Measurements from ENCODE around the gene ATXN7L3B. TPM values are rescaled to one million over a fixed set of nuclear protein-coding genes. Genes with fewer than 3 reads are reported as not detected.

ATXN7L3B gene
- total and polyA plus RNA-seq, 2 donors (not counting 1 experiment from before 2014, with no cell fraction given), result 23.0 to 30.5 TPM

DNA sequence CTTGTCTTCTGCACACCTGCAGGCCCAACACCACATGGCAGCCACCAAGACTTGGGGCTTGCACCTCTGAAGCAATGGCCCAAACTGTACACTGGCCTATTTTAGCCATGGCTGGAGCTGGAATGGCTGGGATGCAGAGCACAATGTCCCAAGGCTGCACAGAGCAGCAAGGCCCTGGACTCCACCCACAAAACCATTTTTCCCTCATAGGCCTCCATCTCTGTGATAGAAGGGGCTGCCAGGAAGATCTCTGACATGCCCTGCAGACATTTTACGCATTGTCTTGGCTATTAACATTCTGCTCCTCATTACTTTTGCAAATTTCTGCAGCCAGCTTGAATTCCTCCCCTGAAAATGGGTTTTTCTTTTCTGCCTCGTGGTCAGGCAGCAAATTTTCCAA, 22.1 kb downstream of the ATXN7L3B start:
- Histone ChIP-seq H3K27me3 (ENCODE audit: control insufficient read depth, insufficient read depth, low read length) (no peaks in the 10 kb centered on the region), H3K4me1 (ENCODE audit: control insufficient read depth, extremely low read depth, insufficient read depth, low read length) (no peaks in the 10 kb centered on the region), H4K20me1 (ENCODE audit: control insufficient read depth, extremely low read depth, insufficient read depth, low read length) (no peaks in the 10 kb centered on the region), H3K9me3 (ENCODE audit: control insufficient read depth, insufficient read depth, low read depth, low read length) (no peaks in the 10 kb centered on the region), H3K9ac (ENCODE audit: insufficient read depth, low read length) (no peak overlapping the region), H3K4me3 (replicated peaks in 1 of 4; ENCODE audit: control extremely low read depth in 1 of 4, insufficient read depth in 1 of 4, low read depth in 3 of 4, low read length in 4 of 4) (no peak overlapping the region), H2AFZ (ENCODE audit: low read length) (no peak overlapping the region), H3K27ac (ENCODE audit: insufficient read depth, low read length) (no peak overlapping the region), H3K79me2 (ENCODE audit: control insufficient read depth, insufficient read depth, low read length) (no peaks in the 10 kb centered on the region), H3K4me2 (ENCODE audit: extremely low read depth, insufficient read depth, low read length) (no peak overlapping the region), H3K36me3 (ENCODE audit: control insufficient read depth, insufficient read depth, low read length) (no peaks in the 10 kb centered on the region)
- DNase-seq (ENCODE audit: low read depth in 2 of 2), result no peak
- TF ChIP-seq, protein P1, sequence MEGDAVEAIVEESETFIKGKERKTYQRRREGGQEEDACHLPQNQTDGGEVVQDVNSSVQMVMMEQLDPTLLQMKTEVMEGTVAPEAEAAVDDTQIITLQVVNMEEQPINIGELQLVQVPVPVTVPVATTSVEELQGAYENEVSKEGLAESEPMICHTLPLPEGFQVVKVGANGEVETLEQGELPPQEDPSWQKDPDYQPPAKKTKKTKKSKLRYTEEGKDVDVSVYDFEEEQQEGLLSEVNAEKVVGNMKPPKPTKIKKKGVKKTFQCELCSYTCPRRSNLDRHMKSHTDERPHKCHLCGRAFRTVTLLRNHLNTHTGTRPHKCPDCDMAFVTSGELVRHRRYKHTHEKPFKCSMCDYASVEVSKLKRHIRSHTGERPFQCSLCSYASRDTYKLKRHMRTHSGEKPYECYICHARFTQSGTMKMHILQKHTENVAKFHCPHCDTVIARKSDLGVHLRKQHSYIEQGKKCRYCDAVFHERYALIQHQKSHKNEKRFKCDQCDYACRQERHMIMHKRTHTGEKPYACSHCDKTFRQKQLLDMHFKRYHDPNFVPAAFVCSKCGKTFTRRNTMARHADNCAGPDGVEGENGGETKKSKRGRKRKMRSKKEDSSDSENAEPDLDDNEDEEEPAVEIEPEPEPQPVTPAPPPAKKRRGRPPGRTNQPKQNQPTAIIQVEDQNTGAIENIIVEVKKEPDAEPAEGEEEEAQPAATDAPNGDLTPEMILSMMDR (conservative IDR thresholded peaks at IDR 0.05 in 1 of 2, IDR thresholded peaks at IDR 0.05 in 1 of 2; ENCODE audit: low read depth in 1 of 2, low read length in 2 of 2), result no peak
- no peak for TF ChIP-seq EZH2 (IDR thresholded peaks at IDR 0.05; ENCODE audit: low read length, missing control alignments)

DNA sequence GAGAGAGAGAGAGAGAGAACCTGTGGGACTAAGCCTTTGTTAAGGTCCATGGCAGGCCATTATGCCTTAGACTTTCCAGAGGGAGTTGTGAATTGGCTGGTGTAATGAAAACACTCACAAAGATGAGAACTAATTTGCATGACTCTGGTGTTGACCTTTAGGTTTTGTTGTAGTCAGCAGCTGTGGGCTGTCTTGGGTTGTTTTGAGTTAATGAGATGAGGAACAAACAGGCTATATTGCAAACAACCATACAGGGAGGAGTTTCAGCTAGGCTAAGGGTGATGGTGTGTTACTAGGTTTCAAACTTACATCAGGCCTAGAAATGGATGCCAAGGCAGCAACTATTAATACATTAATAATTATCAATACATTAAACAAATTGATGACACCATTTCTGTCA, 26.3 kb downstream of the ATXN7L3B start:
- Histone ChIP-seq H3K27ac (ENCODE audit: insufficient read depth, low read length) (no peak overlapping the region), H3K4me1 (ENCODE audit: control insufficient read depth, extremely low read depth, insufficient read depth, low read length) (no peaks in the 10 kb centered on the region), H2AFZ (ENCODE audit: low read length) (no peak overlapping the region), H3K79me2 (ENCODE audit: control insufficient read depth, insufficient read depth, low read length) (no peaks in the 10 kb centered on the region), H3K36me3 (ENCODE audit: control insufficient read depth, insufficient read depth, low read length) (no peaks in the 10 kb centered on the region), H3K4me3 (replicated peaks in 1 of 4; ENCODE audit: control extremely low read depth in 1 of 4, insufficient read depth in 1 of 4, low read depth in 3 of 4, low read length in 4 of 4) (no peak overlapping the region), H3K9me3 (ENCODE audit: control insufficient read depth, insufficient read depth, low read depth, low read length) (no peaks in the 10 kb centered on the region), H4K20me1 (ENCODE audit: control insufficient read depth, extremely low read depth, insufficient read depth, low read length) (no peaks in the 10 kb centered on the region), H3K9ac (ENCODE audit: insufficient read depth, low read length) (no peak overlapping the region), H3K27me3 (ENCODE audit: control insufficient read depth, insufficient read depth, low read length) (no peaks in the 10 kb centered on the region), H3K4me2 (ENCODE audit: extremely low read depth, insufficient read depth, low read length) (no peak overlapping the region)
- DNase-seq (ENCODE audit: low read depth in 2 of 2), result no peak
- no peak for TF ChIP-seq EZH2 (IDR thresholded peaks at IDR 0.05; ENCODE audit: low read length, missing control alignments)
- TF ChIP-seq, protein P1 (conservative IDR thresholded peaks at IDR 0.05 in 1 of 2, IDR thresholded peaks at IDR 0.05 in 1 of 2; ENCODE audit: low read depth in 1 of 2, low read length in 2 of 2), result no peak

DNA sequence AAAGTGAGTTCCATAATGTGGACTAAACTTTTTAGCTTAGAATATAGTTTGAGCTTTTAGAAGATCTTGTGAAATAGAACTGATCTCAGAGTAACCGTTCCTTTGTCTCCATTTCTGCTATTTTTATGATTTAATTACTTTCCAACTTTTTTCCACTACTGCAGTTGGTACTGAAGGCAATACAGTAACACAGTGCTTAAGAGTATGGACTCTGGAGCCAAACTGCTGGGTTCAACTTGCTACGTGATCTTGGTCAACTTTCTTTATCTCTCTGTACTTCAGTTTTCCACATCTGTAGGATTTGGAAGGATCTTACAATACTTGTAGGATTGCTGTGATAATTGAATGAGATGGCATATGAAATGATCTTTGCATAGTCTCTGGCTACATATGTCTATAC, 40.9 kb downstream of the ATXN7L3B start:
- Histone ChIP-seq H3K9ac (ENCODE audit: insufficient read depth, low read length) (no peak overlapping the region), H3K4me1 (ENCODE audit: control insufficient read depth, extremely low read depth, insufficient read depth, low read length) (no peaks in the 10 kb centered on the region), H3K79me2 (ENCODE audit: control insufficient read depth, insufficient read depth, low read length) (no peaks in the 10 kb centered on the region), H2AFZ (ENCODE audit: low read length) (no peak overlapping the region), H4K20me1 (ENCODE audit: control insufficient read depth, extremely low read depth, insufficient read depth, low read length) (no peaks in the 10 kb centered on the region), H3K27ac (ENCODE audit: insufficient read depth, low read length) (no peak overlapping the region), H3K4me3 (replicated peaks in 1 of 4; ENCODE audit: control extremely low read depth in 1 of 4, insufficient read depth in 1 of 4, low read depth in 3 of 4, low read length in 4 of 4) (no peak overlapping the region), H3K4me2 (ENCODE audit: extremely low read depth, insufficient read depth, low read length) (no peak overlapping the region), H3K27me3 (ENCODE audit: control insufficient read depth, insufficient read depth, low read length) (no peaks in the 10 kb centered on the region), H3K36me3 (ENCODE audit: control insufficient read depth, insufficient read depth, low read length) (no peaks in the 10 kb centered on the region), H3K9me3 (ENCODE audit: control insufficient read depth, insufficient read depth, low read depth, low read length) (no peaks in the 10 kb centered on the region)
- no peak for DNase-seq (ENCODE audit: low read depth in 2 of 2)
- TF ChIP-seq EZH2 (IDR thresholded peaks at IDR 0.05; ENCODE audit: low read length, missing control alignments), result no peak
- TF ChIP-seq, protein P1 (conservative IDR thresholded peaks at IDR 0.05 in 1 of 2, IDR thresholded peaks at IDR 0.05 in 1 of 2; ENCODE audit: low read depth in 1 of 2, low read length in 2 of 2), result no peak

Measured in fibroblast of lung (primary cell).